GM18511 (cell line): Measurements from ENCODE around the gene ZNF592.
"Not testable (repeated sequence)": the region's sequence is repeated elsewhere in the genome, so short reads cannot be mapped to it uniquely, and the experiment has no call there.

Source experiments
- ATAC-seq: cut with Tn5 transposase; IDR thresholded peaks from one replicate; pipeline ENCODE4 v1.9.1; 2021; ENCODE audit warnings: mild to moderate bottlenecking, moderate library complexity; ENCODE audit not compliant: unreplicated experiment

ZNF592 gene

DNA sequence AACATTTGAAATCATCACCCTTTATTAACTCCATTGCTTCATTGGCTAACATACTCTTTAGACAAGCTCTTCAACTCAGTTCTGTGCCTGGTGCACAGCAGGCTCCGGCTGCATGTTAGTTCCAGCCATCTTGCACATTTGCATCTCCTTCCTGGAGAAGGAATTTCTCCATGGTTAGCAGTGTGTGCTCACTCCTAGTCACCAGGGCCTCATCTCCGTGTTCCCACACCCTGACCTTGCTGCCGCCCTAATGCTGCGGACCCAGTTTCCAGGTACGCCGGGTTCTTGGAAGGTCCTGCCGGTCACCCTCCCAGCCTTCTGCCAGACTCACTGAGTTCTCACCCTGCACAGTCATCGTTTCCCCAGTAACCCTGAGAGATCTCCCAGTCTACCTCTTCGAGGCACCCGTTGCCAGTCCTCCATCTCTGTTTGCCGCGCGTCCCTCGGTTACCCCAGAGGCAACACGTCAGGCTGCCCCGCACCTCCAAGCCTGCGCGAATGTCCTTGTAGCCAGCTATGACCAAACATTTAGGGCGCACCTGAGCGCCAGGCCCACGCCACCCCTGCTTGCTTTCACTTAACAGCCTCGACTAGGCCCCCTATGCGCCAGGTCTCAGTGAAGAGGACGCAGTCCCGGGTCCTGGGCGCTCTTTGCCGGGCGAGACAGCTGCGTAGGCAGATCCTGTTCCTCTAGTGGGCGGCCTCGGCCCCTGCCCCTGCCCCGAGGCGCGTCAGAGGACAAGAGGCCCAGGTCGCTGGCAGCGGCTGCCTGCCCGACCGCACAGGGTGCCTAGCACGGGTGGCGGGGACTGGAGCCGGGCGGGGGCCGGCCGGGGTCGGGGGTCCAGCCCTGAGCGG, 747 bp upstream of the ZNF592 start:
- ATAC-seq = peak; percentile 58

GRCh38 chr15:84749111-84749991, 959 bp downstream of the ZNF592 start:
- ATAC-seq = peak; percentile 2

- peak; percentile 30 for ATAC-seq
Measured at GRCh38 chr15:84750583-84751092, 2.2 kb downstream of the ZNF592 start.

- not testable (repeated sequence) for ATAC-seq
Measured at GRCh38 chr15:84751721-84752120, 3.3 kb downstream of the ZNF592 start.

DNA sequence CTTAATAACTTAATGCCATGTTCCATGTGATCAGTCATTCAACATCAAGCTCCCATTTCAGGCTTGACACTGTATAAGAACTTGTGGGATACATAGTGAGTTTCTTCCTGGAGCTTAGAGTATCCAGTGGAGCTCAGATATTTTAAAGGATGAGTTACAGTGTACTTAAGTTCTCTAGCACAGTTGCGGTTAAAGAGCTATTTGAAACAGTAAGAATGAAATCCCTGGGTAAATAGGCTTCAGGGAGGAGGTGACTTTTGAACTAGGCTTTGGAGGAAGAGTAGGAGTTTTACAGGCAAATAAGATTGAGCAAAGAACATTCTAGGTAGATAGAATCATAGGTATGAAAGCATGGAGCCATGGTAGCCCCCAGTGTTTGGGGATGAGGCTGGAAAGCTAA, 3.8 kb downstream of the ZNF592 start:
- no peak for ATAC-seq

- no peak for ATAC-seq
Measured at GRCh38 chr15:84752700-84753099, 4.3 kb downstream of the ZNF592 start.

- ATAC-seq = not testable (repeated sequence)
Measured at GRCh38 chr15:84754889-84755288, 6.5 kb downstream of the ZNF592 start.

GRCh38 chr15:84755736-84756527, 7.5 kb downstream of the ZNF592 start:
- no peak for ATAC-seq

GRCh38 chr15:84759018-84759417, 10.6 kb downstream of the ZNF592 start:
- ATAC-seq = no peak

DNA sequence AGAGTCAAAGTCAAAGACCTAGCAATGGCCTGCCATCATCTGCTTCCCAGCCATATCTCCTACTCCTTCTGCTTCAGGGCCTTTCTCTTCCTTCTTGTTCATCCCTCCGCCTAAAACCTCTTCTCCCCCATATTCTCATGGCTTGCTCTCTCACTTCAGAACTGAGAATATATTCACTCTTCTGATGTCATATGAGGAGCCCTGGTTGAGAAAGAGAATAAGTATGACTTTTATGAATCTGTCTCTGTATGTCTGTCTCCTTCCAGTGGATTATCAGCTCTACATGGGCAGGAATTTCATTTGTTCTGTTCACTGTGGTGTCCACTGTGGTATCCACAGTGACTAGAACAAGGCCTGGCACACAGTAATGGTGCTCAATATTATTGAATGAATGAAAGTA, 11.8 kb downstream of the ZNF592 start:
- no peak for ATAC-seq

GRCh38 chr15:84761607-84762131, 13.3 kb downstream of the ZNF592 start:
- ATAC-seq = peak; percentile 69

- ATAC-seq = no peak
Measured at GRCh38 chr15:84762840-84763572, 14.6 kb downstream of the ZNF592 start.

GRCh38 chr15:84764585-84764984, 16.2 kb downstream of the ZNF592 start:
- no peak for ATAC-seq

- no peak for ATAC-seq
Measured at GRCh38 chr15:84764989-84765388, 16.6 kb downstream of the ZNF592 start.

DNA sequence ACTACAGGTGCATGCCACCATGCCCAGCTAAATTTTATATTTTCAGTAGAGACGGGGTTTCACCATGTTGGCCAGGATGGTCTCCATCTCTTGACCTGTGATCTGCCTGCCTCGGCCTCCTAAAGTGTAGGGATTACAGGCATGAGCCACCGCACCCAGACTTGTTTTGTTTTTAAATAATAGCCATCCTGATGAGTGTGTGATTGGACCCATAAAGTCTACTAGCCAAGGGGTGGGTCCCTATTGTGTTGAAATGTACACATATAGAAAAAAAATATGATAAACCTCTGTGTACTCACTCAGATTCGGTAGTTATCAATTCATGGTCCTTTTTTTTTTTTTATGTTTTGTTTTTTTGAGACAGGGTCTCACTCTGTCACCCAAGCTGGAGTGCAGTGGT, 17.3 kb downstream of the ZNF592 start:
- ATAC-seq = no peak

GRCh38 chr15:84766461-84767035, 18.2 kb downstream of the ZNF592 start:
- no peak for ATAC-seq

DNA sequence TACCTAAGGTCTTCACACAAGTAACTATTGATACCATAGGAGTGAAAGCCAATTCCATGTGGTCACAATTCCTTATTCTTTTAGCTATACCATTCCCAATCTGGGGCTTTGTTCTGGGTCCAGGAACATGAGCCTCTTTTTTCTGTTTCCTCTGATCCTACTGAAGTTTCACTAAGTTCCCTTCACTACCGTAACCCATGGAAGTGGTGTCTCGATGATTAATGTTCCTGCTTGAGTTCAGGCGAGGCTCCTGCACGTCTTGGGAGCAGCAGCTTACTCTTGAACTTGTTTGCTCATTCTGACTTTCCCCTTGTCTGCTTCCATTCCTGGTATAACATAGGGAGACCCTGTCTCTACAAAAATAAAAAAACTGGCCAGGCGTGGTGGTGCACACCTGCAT, 23.6 kb downstream of the ZNF592 start:
- no peak for ATAC-seq

- no peak for ATAC-seq
Measured at GRCh38 chr15:84772467-84772866, 24.1 kb downstream of the ZNF592 start.

DNA sequence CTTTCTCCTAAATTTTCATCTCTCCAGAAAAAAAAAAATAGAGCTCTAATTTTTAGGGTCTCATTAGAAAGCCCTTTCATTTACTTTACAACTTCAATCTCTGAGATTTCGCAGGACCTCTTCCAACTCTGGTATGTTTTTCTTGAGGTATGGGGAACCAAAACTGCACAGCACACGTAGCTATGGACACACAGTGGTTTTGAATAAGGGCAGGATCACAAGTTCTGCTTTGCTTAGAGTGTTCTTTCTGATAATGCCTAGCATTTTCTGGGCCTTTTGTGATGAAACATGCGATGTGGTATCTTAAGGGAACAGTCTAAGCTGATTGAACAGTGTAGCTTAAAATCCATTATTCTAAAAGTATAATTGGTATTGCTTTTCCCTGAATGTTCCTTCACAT, 25.3 kb downstream of the ZNF592 start:
- no peak for ATAC-seq
